DMS 273 (cell line): ENCODE measurements around the gene TRAPPC6A.

Experiments used
- DNase-seq: peaks from one replicate; lab custom pipeline; 2025; ENCODE audit not compliant: unreplicated experiment; lab: John Stamatoyannopoulos, UW

Gene TRAPPC6A

DNA sequence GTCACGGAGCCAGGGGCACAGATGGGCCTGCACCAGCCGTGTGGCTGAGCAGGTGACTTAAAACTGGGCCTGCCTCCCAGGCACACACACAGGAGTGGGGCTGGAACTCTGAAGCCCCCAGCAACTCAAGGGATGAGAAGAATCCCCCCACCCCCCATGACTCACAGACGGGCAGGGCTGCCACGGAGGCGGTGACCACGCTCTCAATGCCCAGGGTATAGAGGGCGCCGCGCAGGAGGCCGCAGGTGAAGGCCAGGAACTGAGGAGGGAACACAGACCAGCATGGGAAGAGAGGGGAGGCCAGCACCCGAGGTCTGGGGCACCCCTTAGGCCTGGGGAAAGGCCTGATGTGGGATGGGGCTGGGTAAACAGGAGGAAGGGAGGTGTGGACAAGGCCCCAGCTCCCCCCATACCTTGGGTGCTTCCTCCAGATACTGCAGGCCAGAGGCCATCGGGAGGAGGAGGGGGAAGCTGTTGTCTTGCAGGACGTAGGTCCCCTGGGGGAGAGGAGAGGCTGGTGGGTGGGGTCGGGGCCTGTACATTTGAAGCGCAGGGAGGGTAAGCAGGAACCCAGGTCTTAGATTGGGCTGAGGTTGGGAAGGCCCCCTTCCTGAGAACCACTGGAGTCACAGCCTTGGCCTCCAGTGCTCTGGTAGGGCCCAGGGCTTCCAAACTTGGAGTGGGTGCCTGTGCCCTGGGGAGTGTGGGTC lies 14.1 kb downstream of the TRAPPC6A start:
- no peak for DNase-seq

- DNase-seq, result no peak
These were observed 14.9 kb downstream of the TRAPPC6A start for GRCh38 chr19:45163156-45163555.

- peak; percentile 33 for DNase-seq
These were observed 15.4 kb downstream of the TRAPPC6A start for GRCh38 chr19:45162608-45163143.

DNA sequence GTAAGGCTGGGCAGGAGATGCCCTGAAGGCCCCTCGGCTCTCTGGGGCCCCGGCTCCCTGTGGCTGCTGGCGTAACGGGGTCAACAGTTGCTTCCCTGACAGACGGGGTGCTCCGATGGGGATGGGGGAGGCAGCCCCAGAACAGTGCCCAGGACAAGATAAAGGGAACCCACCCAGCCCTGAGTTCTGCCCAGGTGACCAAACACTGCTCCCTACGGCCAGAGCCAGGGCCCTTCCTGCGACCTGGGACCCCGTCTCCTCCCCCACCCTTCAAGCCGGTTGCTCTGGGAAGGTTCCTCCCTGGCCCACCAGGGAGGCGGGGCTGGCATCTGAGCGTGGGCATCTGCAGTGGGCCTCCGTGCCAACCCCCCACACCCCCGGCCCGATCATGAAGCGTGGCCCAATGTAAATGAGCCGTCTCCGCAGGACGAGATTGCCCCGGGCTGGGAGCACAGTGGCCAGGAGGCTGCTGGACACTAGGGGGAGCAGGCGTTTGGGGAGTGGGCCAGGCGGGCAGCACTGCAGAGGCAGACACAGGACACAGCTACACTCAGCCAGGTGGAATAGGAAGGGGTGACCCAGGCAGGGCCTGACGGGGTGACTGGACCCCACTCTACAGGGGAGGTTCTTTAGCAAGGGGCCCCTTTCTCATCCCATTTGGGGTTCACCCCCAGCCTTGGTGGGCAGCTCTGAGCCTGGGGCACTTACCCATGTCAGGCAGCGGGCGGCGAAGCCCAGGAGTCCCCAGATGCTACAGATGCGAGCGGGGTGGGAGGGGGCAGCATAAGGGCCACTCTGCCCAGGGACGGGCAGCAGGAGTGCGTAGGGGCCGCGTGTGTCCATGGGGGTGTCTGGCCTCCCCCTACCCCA lies 16.1 kb downstream of the TRAPPC6A start:
- DNase-seq, result peak; percentile 38

GRCh38 chr19:45160870-45161737 lies 16.9 kb downstream of the TRAPPC6A start, which contains the start of gene NKPD1:
NKPD1 (minus strand) TSS chr19:45160982; CDS start chr19:45160150, 832 bp downstream.
- peak; percentile 52 for DNase-seq

GRCh38 chr19:45159971-45160324 lies 18.1 kb downstream of the TRAPPC6A start:
- DNase-seq, result no peak

DNA sequence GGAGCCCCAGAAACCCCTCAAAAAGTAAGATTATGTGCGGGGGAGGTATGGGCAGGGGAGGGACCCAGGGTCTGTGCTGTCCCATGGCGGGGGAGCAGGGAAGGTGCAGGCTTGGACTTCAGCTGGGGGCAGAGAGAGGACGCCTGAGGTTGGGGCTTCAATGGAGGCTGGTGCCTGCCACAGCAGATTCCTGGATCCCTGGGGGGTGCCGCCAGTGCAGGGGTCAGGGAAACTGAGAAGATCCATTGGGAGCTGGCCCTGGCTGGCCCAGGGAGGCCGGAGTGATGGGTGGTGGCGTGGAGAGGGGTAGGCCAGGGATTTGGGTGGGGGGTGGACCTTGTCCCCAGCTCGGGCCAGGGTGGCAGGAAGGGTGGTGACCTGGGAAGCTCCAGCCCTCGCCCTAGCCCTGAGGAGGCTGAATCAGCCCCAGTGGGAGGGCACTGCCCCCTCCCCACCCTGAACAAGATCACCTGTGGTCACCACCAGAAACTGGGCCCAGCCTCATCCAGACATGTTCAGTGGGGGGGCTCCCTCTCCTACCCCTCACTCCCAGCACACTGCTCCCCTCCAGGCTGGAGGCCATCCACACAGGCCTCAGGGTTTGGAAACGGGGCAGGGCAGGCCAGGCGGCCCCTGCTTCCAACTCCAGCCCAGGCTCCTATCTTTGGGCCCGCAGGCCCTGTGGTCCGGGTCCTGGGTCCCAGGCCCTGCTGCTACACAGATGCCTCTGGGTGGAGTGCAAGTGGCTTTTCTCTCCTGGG lies 18.6 kb downstream of the TRAPPC6A start:
- no peak for DNase-seq

GRCh38 chr19:45158503-45159209 lies 19.4 kb downstream of the TRAPPC6A start:
- no peak for DNase-seq

GRCh38 chr19:45156751-45157150 lies 21.3 kb downstream of the TRAPPC6A start:
- DNase-seq, result no peak

GRCh38 chr19:45156011-45156630 lies 21.9 kb downstream of the TRAPPC6A start:
- DNase-seq, result no peak

DNA sequence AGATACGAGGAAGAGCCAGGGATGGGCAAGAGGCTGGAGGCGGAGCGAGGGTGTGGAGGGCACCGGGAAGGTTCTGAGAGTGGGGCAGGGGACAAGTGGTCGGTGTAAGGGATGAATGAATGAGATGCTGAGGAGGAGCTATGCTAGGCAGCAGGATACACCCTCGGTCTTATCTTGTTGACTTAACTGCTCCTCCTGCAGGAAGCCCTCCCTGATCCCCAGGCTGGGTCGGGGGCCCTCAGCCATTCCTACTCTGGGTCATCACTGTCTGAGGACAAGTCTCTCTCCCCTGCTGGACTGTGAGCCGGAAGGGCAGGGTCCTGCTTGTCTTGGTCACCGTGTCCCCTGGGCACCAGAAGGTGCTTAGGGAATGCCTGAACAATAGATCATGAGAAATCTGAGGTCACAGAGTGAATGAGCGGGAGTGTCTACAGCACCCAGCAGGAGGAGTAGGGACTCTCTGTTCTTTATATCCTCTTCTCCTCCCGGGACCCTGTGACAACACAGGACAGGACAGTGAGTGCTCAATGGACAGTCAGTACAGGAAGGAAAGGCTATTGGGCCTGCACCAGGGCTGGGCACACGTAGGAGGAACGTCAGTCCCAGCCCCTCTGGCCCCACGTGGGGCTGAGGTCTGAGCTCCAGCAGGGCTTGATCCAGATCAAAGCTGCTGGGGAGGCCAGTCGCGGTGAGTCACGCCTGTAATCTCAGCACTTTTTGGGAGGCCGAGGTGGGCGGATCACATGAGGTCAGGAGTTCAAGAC lies 23.8 kb downstream of the TRAPPC6A start:
- DNase-seq, result no peak

- peak; percentile 61 for DNase-seq
These were observed 24.5 kb downstream of the TRAPPC6A start for GRCh38 chr19:45153339-45154063.

GRCh38 chr19:45152504-45153338 lies 25.3 kb downstream of the TRAPPC6A start:
- peak; percentile 84 for DNase-seq

- no peak for DNase-seq
These were observed 26.1 kb downstream of the TRAPPC6A start for GRCh38 chr19:45151821-45152503.

DNA sequence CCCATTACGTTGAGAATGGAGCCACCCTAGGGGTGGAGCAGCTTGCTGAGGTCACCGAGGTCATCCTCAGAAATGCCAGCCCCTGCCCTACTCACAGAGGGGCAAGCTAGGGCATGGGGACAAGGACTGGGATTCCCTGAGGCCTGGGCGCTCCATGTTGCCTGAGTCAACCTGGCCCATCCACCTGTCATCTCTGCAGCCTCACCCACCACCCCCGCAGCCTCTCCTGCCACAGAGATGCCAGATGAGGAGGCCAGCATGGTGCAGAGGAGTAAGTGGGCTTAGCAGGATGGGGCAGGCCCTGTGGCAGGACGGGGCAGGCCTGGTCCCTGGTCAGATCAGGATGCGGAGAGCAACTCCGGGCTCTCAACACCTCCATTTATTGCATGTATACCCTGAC lies 26.7 kb downstream of the TRAPPC6A start:
- DNase-seq, result peak; percentile 36

GRCh38 chr19:45150751-45151281 lies 27.2 kb downstream of the TRAPPC6A start:
- no peak for DNase-seq
